ENCODE results near the gene CTNNA1. TPM values are rescaled to one million over a fixed set of nuclear protein-coding genes. Genes with fewer than 3 reads are reported as not detected.

The CTNNA1 gene
- total RNA-seq, 1 donor from 2014 or later: 282 TPM

- Mint-ChIP-seq H3K4me1 (no peaks in the 10 kb centered on the region), H3K36me3 (ENCODE audit: low read depth) (no peaks in the 10 kb centered on the region), H3K4me3 (no peak overlapping the region), H3K27ac (ENCODE audit: unreplicated experiment) (no peak overlapping the region), H3K27me3 (ENCODE audit: low read depth) (no peaks in the 10 kb centered on the region), H3K9me3 (no peaks in the 10 kb centered on the region)
- no peak for DNase-seq (ENCODE audit: low read depth, low spot score)
- no peak for TF ChIP-seq CTCF (conservative IDR thresholded peaks at IDR 0.05)
Observed at GRCh38 chr5:138983984-138984383, 230.8 kb downstream of the CTNNA1 start.

Other genes starting within 250 kb of the CTNNA1 start
- 101 and 107 TPM in 2 replicates for gene ETF1, start 210.2 kb upstream of the CTNNA1 start, total RNA-seq
- gene HSPA9, start 178.0 kb upstream of the CTNNA1 start, total RNA-seq: 247 and 250 TPM in 2 replicates
- 0.84 and 1.3 TPM in 2 replicates for gene LRRTM2, start 121.9 kb downstream of the CTNNA1 start, total RNA-seq